GM21515 (cell line): ENCODE results near the gene ATP5PO.
"Not testable (repeated sequence)": the region's sequence is repeated elsewhere in the genome, so short reads cannot be mapped to it uniquely, and the experiment has no call there.

ENCODE experiments used
- ATAC-seq: cut with Tn5 transposase; IDR thresholded peaks from one replicate; pipeline ENCODE4 v1.9.1; 2021; ENCODE audit not compliant: unreplicated experiment

Gene ATP5PO

DNA sequence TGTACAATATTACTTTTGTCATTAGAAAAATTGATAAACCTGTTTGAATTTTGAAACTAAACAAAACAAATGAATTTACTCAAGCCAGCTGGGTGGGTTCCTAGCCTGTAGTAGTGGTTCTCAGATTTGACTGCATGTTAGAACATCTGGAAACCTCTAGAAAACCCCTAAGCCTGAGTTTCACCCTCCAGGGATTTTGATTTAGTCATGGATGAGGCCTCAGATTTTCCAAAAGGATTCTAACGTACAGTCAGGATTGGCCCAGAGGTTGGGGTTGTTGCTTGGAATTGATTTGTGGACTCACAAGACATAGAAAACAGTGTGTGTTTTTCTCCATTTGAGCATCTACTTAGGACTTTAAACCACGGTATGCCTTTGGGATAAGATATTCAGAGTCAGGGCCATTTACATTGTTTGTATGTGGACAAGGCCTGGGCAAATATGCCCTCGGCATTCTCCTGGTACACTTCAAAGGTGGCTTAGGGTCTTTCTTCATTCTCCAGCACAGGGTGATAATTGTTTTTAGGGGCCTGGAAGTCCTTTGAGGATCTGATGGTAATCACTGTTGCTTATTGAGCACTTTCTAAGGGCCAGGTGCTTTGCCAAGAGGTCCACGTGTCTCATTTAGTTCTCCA is 42.6 kb downstream of the ATP5PO start:
- ATAC-seq, result no peak

GRCh38 chr21:33871171-33871570 is 44.4 kb downstream of the ATP5PO start:
- no peak for ATAC-seq

GRCh38 chr21:33870768-33871167 is 44.8 kb downstream of the ATP5PO start:
- ATAC-seq, result no peak

GRCh38 chr21:33869873-33870272 is 45.7 kb downstream of the ATP5PO start:
- ATAC-seq, result no peak

DNA sequence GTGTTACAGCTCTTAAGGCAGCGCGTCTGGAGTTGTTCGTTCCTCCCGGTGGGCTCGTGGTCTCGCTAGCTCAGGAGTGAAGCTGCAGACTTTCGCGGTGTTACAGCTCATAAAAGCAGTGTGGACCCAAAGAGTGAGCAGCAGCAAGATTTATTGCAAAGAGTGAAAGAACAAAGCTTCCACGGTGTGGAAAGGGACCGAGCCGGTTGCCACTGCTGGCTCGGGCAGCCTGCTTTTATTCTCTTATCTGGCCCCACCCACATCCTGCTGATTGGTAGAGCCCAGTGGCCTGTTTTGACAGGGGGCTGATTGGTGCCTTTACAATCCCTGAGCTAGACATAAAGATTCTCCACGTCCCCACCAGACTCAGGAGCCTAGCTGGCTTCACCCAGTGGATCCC is 47.7 kb downstream of the ATP5PO start:
- ATAC-seq, result not testable (repeated sequence)

GRCh38 chr21:33866826-33867225 is 48.8 kb downstream of the ATP5PO start:
- no peak for ATAC-seq

DNA sequence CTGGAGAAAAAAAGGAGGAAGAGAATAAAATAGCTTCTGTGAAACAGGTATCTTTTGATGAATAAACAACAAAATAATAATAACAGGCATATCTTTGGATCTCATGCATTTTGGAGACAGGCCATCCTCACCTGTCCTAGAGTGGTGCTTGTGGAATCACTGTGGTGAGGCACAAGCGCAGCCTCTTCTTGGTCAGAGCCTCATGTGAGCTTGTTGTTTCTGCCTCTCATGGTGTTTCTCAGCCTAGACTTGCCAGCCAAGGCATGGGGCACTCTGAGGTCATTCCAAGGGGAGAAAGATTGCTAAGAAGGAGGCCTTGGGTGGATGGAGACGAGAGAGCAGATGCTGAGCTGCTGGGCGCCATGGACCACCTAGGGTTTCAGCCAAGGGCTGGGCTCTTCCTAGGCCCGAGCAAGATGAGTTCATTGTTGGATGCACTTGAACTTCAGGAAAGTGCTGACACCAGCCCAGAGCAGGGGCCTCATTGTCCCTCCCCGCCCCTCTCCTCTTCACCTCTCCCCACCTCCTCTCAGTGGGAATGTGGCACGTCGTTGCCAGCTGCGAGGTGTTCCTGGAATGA is 49.5 kb downstream of the ATP5PO start:
- ATAC-seq, result no peak

- ATAC-seq, result no peak
These were observed 50.4 kb downstream of the ATP5PO start for GRCh38 chr21:33865176-33865575.

- no peak for ATAC-seq
These were observed 51.5 kb downstream of the ATP5PO start for GRCh38 chr21:33864150-33864549.

GRCh38 chr21:33863191-33863590 is 52.4 kb downstream of the ATP5PO start:
- not testable (repeated sequence) for ATAC-seq

DNA sequence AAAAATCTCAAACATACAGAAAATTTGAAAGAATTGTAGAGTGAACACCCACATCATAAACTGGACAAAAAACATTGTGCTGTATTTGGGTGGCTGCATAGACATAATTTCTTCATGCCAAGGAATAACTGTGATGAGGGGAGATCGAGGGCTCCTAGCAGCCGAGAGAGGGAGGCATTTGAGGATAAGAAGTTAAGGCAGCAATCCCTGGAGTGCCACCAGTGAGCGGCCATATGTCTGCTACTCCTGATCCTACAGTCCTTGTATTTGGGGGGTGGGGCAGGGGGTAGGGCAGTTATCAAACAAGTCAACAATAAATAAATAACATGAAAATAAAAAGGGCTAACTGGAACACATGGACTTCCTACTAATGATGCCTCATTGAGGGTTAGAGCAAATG is 54.5 kb downstream of the ATP5PO start:
- no peak for ATAC-seq

- no peak for ATAC-seq
These were observed 55.2 kb downstream of the ATP5PO start for GRCh38 chr21:33860332-33860879.

GRCh38 chr21:33859373-33860102 is 56.1 kb downstream of the ATP5PO start:
- ATAC-seq, result no peak

DNA sequence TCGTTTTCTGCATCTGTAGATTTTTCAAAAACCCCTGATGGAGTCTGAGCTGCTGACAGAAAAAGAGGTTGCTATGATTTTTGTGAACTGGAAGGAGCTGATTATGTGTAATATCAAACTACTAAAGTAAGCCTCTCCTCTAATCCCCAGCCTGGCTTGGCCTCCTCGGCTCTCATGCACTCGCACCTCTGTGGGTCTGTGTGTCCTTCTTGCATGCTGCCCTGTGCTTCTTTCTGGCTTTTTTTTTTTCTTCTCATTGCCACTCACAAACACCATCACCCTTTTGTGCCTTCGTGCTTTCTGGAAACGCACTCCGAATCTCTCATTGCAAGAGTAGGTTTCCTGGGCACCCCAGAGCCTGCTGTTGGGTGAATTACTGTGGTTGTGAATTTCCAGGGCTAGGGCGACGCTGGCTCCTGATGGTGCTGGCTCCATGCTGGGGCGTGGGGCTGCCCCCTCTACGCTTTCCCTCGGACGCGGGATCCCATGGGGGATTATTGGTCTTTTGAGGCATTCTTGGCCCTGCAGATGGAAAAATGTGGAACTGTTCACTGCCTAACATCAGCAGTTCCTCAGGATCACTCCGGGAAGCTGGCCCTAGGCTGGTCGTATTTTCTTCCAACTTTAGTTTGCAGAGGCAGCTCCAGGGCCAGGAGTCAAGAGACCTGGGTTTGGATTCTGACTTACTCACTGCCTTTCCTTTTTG is 56.8 kb downstream of the ATP5PO start:
- ATAC-seq, result no peak

DNA sequence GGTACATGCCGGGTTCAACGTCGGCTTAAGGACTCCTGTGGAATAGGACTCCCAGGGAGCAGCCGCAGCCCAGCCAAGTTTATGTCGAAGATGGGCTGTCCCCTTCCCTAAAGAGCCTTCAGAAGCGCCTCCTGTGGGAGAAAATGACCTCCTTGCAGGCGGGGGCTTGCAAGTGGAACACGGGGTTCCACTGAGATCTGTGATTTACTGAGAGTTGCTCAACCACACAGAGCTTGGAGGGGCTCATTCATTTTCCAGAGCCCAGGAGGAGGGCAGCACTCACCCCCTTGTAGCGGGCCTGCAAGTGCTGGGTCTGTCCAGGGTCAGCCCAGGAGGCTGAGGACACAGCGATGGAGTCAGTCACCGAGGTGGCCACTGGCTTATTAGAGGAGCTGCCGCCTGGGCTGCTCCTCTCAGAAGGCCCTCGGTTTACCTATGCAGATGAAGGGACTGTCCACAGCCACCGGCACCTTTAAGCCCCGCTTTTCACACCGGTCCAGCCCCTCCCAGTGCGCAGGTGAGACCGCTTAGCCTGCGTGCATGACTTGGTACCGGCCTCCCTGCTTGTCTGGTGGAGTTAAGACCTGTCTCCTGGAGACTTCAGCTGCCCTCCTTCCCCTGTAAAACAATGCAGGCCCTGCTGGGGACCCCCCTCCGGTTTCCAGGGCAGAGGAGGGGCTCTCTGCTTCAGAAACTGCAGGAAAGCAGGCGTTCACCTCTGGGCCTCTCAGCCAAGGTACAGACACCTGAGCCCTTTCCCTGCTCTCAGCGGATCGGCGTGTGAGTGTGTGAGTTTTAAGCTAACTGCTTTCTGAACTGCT is 57.5 kb downstream of the ATP5PO start:
- ATAC-seq, result no peak

DNA sequence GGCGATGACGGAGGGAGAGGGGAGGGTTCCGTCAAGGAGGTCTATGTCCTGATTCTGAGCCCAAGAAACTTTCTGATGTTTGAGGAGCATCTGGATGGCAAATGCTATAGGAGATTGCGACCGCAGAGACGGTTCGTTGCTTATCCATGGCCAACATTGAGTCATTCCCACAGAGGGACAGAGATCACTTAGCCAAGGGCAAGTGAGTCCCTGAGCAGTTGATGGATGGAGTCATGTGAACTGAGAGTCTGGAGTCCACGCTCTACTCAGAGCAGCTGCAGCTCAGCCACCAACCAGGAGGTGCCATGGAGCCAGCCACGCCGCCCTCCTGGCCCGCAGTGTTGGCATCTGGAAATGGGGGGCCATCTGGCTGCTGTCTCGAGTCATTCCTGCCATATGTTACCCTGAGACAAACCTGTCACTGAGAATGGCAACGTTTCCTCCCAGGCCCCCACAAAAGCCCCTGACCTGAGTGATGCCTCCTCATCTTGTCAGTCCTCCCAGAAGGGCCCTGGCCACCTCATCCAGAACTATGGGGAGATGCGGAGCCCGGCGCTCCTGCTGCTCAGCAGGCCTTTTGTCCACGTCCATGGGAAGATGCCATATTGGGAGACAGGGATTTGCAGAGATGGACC is 58.6 kb downstream of the ATP5PO start:
- ATAC-seq, result no peak

DNA sequence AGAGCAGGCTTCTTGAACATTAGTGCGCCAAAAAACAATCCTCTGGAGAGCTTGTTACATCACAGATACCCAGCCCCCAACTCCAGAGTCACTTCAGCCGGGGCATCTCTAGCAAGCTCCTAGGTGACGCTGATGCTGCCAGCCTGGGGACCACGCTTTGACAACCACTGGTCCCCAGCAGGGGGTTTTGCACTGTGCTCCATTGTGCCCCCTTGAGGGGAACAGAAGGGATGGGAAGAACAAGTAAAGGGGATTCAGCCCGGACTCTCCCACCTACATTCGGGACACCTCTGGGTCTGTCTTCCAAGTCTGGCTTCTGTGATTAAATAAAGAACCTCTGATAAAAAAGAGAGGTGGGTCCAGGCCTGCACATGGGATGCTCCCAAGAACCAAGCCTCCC is 60.4 kb downstream of the ATP5PO start:
- ATAC-seq, result no peak

- no peak for ATAC-seq
These were observed 61.0 kb downstream of the ATP5PO start for GRCh38 chr21:33854604-33855003.
